HepG2 (cell line): ENCODE measurements around the gene NFRKB. TPM values are rescaled to one million over a fixed set of nuclear protein-coding genes. Genes with fewer than 3 reads are reported as not detected.

Source experiments
- CEBPB ChIP-seq: IDR thresholded peaks from 2 replicates; pipeline ENCODE4 v1.6.1; 2011; ENCODE audit warnings: low read depth, low read length, improper control_type of control experiment, borderline replicate concordance
- POLR2AphosphoS5 ChIP-seq: IDR thresholded peaks from 2 replicates; pipeline ENCODE4 v1.6.1; 2012; ENCODE audit warnings: low read depth, low read length
- polyA plus RNA-seq, 8 experiments: library from polyadenylated mRNA; depleted of rRNA in 3 of 8; stranded (reverse) in 7 of 8; unstranded in 1 of 8; fragments of >200 nt; fragmentation: Illumina TruSeq in 4 of 8; extraction: Trizol in 4 of 8; gene quantifications; 2 replicates each; pipeline versions ENCODE4 v1.2.1 to v1.2.3, GENCODE V29; 2011 to 2016; ENCODE audit warnings: low read depth in 4 of 8, missing spikeins in 1 of 8, mixed read lengths in 1 of 8; ENCODE audit not compliant: insufficient read depth in 1 of 8
- total RNA-seq, 5 experiments: library from RNA; depleted of rRNA; stranded (reverse); fragments of >200 nt; fragmentation: Illumina TruSeq; extraction: Trizol; gene quantifications; 2 replicates each; pipeline ENCODE4 v1.2.3, GENCODE V29; 2016; ENCODE audit warnings: low read depth in 1 of 5
- TF ChIP-seq, protein P1 (sequence below): sonication (generic); formaldehyde crosslinking; IDR thresholded peaks from 2 replicates; pipeline ENCODE4 v1.4.0; 2020; ENCODE audit warnings: missing genetic modification reagents
- TF ChIP-seq, protein P2 (sequence below): sonication (generic); formaldehyde crosslinking; IDR thresholded peaks from 2 replicates; pipeline ENCODE4 v1.4.0; 2020; ENCODE audit warnings: mild to moderate bottlenecking, missing genetic modification reagents

The NFRKB gene
- total and polyA plus RNA-seq, 2 of the 13 experiments (the other 11 are each of a cell fraction or from before 2014, with no cell fraction given): 22.9 to 23.7 TPM

- TF ChIP-seq, protein P1, sequence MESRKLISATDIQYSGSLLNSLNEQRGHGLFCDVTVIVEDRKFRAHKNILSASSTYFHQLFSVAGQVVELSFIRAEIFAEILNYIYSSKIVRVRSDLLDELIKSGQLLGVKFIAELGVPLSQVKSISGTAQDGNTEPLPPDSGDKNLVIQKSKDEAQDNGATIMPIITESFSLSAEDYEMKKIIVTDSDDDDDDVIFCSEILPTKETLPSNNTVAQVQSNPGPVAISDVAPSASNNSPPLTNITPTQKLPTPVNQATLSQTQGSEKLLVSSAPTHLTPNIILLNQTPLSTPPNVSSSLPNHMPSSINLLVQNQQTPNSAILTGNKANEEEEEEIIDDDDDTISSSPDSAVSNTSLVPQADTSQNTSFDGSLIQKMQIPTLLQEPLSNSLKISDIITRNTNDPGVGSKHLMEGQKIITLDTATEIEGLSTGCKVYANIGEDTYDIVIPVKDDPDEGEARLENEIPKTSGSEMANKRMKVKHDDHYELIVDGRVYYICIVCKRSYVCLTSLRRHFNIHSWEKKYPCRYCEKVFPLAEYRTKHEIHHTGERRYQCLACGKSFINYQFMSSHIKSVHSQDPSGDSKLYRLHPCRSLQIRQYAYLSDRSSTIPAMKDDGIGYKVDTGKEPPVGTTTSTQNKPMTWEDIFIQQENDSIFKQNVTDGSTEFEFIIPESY (CRISPR knock-in tag): 0 out of 2 replicates have a peak, but pooled peaks have one; percentile 40
- TF ChIP-seq POLR2AphosphoS5: 0 out of 2 replicates have a peak, but pooled peaks have one; percentile 17
- TF ChIP-seq CEBPB: peak; percentile 61; the same call in 1 of the 2 replicates
- TF ChIP-seq, protein P2, sequence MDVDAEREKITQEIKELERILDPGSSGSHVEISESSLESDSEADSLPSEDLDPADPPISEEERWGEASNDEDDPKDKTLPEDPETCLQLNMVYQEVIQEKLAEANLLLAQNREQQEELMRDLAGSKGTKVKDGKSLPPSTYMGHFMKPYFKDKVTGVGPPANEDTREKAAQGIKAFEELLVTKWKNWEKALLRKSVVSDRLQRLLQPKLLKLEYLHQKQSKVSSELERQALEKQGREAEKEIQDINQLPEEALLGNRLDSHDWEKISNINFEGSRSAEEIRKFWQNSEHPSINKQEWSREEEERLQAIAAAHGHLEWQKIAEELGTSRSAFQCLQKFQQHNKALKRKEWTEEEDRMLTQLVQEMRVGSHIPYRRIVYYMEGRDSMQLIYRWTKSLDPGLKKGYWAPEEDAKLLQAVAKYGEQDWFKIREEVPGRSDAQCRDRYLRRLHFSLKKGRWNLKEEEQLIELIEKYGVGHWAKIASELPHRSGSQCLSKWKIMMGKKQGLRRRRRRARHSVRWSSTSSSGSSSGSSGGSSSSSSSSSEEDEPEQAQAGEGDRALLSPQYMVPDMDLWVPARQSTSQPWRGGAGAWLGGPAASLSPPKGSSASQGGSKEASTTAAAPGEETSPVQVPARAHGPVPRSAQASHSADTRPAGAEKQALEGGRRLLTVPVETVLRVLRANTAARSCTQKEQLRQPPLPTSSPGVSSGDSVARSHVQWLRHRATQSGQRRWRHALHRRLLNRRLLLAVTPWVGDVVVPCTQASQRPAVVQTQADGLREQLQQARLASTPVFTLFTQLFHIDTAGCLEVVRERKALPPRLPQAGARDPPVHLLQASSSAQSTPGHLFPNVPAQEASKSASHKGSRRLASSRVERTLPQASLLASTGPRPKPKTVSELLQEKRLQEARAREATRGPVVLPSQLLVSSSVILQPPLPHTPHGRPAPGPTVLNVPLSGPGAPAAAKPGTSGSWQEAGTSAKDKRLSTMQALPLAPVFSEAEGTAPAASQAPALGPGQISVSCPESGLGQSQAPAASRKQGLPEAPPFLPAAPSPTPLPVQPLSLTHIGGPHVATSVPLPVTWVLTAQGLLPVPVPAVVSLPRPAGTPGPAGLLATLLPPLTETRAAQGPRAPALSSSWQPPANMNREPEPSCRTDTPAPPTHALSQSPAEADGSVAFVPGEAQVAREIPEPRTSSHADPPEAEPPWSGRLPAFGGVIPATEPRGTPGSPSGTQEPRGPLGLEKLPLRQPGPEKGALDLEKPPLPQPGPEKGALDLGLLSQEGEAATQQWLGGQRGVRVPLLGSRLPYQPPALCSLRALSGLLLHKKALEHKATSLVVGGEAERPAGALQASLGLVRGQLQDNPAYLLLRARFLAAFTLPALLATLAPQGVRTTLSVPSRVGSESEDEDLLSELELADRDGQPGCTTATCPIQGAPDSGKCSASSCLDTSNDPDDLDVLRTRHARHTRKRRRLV (CRISPR knock-in tag): no peak
Observed at GRCh38 chr11:129852125-129852740, 43.1 kb downstream of the NFRKB start (continued).
